NK-92 (cell line): ENCODE measurements around the gene CTIF.
"Not testable (repeated sequence)": the region's sequence is repeated elsewhere in the genome, so short reads cannot be mapped to it uniquely, and the experiment has no call there.

Experiments used
- DNase-seq: peaks from one replicate; lab custom pipeline; 2025; ENCODE audit not compliant: unreplicated experiment; lab: John Stamatoyannopoulos, UW

The CTIF gene

DNA sequence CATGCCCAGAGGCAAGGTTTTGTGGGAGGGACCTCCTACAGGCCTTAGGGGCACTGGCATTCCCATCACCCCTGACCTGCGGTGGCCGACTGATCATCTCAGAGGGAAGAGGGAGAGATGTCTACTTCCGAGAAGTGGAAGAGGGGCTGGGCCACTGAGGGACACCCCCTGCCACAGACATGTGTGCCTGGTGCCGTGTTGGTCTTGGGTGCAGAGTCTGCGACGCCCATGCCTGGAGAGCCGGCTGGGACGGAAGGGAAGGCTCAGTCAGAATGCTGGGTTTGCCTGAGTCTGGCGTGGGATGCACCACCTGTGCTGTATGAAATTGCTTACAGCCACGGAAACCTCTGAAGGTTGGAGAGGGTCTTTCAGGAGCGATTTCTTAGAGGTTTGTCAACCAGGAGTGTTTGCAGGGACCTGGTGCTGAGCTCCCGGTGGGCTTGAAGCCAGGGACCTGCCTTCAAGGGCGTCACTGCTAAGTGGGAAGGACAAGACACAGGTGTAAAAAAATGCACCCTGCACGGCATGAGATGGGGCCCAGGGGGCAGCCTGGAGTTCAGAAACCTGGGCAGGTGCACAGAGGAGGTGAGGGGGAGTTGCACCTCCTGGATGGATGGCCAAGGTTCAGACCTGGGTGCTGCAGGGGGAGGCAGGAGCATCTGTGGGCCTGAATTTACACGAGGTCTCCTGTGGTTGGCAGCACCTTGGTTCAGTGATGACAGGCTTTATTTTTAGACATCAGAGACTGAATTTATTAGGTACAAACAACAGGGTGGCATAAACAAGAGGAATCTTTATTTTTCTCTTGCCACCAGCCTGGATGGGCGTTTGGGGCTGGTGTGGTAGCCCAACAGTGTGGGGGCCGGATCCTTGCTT lies 100.3 kb downstream of the CTIF start:
- no peak for DNase-seq

DNA sequence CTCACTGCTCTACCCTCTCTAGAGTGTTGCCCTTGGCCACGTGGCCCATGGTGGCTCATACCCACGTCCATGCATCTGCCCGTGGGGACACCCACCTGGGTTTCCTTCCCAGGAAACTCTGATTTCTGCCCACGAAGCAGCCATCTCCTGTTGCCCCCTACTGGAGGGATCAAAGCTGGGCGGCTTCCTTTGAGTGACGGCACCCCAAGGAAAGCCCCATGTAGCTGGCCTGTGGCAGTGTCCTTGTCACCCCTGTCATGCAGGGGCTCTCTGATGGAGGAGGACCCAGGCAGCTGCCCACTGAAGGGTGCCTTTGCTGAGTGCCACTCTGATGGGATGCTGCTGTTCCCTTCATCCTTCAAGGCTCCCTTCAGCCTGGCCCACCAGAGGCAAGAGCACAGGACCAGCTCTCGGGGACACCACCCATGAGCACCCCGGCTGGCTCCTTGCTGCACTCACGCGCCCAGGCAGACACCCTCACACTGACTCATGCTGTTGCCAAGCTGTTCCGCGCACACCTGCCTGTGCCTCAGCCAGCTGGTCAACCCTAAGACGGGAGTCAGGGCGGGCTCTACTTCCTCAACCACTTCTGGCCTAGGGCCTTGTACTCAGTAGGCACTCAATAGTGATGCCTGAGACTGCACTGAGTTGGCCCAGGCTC lies 101.1 kb downstream of the CTIF start:
- DNase-seq, result no peak

DNA sequence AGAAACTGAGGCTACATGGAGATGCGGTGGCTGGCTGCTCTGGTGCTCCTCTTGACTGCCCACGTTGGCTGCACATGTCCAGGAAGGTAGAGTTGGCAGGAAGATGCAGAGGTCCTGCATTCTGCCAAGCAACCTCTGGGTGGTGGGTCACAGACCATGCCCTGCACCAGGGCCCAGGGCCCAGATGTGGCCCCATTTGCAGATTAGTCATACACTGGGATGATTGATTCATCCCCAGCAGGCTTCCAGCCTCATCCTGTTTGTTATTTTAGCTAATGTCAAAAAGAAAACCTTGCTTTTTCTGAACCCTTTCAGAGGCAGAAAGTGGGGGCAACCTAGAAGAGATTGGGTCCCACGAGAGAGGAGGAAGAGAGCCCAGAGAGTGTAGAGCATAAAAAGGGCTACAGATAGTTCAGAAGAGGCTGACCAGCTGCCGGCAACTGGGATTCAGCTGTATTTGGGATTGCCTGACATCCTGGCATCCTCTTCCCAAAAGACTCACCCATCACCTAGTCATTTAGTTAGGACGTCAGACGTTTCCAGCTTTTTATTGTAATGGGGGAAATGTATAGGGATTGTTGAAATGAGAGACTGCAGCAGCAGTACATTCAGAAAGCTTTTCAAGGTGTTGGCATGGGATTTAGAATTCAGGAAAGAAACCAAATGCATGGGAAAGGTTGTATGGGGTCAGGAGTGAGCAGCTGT lies 101.9 kb downstream of the CTIF start:
- no peak for DNase-seq

DNA sequence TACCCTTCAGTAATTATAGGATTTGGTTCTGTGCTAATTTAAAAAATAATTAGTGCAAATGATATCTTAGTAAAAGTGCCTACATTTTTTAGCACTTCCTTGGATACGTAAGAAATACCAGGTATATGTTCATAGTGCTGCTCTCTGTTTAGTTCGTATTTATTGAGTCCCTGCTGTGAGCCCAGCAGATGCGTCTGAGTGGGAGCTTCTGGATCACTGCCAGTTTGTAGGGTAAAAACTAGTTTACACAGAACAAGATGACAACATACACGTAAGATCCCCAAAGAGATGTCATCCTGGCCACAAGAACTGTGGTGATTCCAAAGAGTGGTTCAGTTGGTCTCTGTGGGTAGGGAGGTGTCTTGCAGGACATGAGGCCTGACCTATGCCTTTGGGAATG lies 103.2 kb downstream of the CTIF start:
- no peak for DNase-seq

DNA sequence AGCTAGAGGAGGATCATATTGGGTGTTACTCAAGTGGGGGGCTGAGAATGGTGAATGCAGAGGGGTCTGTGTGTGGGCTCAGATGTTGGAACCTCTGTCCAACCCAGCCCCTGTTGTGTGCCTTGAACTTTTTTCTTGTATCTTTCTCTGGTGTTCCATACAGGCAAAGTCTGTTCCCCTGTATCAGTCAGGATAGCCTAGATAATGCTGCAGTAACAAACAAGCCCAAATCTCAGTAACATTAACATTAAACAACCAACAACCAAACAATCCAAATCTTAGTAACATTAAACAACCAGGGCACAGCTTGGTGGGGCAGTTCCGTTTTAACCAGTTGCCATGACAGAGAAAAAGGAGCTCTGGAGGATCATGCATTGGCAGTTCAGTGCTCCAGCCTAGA lies 103.7 kb downstream of the CTIF start:
- no peak for DNase-seq

DNA sequence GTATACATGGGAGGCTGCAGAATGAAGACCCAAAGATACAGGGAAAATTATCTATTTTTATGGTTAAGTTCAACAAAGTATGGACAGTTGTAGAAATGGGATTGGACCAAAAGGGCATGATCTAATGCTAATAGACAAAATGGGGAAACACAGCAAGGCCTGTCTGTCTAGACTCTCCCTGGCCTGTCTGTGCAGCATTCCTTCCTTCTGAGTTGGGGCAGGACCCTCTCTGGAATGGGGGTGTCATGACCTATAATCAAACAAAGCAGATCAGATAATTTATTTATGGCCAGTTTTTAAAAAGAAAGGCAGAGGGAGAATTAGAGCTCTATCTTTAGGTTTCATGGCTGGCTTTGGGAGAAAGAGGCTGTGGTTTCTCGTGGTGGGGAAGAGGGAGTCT lies 104.4 kb downstream of the CTIF start:
- DNase-seq, result no peak

DNA sequence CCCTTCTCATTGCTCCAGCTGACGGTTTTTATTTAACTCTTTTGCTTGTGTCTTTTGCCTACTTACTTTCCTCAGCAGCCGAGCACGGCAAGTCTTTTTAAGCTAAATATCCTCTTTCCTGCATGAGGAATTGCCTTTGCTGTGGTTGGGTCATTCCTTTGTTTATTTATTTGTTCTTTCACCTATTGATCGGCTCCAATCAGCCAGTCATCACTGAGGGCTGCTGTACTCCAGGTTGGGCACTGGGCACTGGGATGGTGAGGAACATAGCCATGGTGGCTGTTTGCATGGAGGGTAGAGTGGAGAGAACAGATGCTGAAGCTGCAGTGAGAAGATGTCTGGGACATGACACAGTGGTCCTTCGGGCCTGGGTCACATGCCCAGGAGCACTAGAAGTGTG lies 105.2 kb downstream of the CTIF start:
- no peak for DNase-seq

DNA sequence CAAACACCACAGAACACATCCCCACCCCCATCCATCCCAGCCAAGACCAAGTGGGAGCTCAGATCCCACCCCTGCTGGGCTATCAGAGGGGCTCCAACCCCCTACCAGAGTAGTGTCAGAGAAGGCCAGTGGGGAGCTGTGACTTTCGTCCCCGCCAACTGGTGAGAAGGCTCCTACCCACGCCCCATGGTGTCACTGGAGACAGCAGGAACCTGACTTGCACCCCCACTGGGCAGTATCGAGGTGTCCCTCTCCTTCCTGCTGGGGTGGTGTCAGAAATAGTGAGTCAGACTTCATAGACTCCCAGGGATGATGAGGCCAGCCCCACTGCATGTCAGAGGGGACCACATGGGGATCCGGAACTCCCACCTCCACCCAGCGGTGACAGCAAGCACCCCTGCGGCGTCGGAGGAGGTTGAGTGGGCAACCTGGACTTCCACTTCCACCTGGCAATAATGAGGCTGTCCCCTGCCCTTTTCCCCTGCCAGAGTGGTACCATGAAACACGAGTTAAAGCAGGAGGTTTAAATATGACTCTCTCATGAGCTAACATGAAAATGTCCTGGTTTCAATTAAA lies 106.7 kb downstream of the CTIF start:
- DNase-seq, result no peak

DNA sequence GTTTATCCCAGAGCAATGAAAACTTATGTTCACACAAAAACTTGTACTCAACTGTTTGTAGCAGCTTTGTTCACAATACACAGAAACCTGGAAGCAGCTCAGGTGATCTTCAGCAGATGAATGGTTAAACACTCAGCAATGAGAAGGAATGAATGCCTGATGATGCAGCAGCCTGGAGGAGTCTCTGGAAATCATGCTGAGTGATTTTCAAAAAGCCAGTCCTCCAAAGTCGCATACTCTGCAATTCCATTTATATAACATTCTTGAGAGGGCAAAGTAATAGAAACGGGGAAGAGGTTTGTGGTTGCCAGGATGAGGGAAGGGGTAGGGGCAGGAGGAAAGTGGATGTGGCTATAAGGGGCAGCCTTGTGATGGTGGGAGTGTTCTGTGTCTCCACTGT lies 108.1 kb downstream of the CTIF start:
- DNase-seq, result no peak

DNA sequence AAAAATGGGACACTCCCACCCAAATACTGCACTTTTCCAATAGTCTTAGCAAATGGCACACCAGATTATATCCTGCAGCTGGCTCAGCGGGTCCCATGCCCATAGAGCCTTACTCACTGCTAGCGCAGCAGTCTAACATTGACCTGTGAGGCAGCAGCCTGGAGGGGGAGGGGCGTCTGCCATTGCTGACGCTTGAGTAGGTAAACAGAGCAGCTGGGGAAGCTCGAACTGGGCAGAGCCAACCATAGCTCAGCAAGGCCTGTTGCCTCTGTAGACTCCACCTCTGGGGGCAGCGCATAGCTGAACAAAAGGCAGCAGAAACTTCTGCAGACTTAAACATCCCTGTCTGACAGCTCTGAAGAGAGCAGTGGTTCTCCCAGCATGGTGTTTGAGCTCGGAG lies 110.4 kb downstream of the CTIF start:
- no peak for DNase-seq

DNA sequence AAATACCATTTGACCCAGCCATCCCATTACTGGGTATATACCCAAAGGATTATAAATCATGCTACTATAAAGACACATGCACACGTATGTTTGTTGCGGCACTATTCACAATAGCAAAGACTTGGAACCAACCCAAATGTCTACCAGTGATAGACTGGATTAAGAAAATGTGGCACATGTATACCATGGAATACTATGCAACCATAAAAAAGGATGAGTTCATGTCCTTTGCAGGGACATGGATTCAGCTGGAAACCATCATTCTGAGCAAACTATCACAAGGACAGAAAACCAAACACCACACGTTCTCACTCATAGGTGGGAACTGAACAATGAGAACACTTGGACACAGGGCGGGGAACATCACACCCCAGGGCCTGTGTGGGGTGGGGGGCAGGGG lies 115.8 kb downstream of the CTIF start:
- not testable (repeated sequence) for DNase-seq

DNA sequence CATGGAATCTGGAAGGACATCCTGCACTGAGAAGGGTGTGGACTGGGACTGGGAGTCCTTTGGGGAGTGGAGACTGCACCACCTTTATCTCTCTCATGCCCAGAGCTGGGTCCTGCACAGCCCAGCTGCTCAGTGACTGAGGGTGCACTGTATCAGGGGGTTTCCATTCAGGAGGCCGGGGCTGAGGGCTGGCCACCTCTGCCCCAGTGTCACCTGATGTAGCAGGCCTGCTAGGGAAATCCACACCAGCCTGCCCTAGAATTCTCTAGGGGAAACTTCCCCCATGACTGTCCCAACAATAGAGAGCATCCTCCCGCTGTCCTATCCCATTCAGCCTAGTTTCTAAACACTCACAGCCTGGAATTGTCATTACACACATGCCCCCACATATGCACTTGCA lies 116.7 kb downstream of the CTIF start:
- no peak for DNase-seq

DNA sequence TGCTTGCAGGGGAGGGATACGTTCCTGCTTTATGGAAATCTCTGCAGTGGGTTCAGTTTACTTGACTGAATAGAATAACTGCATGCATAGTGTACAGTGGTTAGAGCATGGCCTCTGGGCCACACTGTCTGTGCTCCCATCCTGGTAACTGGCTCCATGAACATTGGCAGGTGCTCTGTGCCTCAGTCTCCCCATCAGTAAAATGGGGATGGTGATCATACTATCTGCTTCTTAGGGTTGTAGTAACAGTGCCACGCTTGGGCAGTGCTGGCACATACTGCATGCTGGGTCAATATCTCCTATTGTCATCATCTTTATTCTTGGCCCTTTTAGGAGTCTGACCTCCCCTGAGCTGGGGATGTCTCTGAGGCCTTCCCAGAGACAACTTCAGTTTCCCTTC lies 117.3 kb downstream of the CTIF start:
- no peak for DNase-seq

DNA sequence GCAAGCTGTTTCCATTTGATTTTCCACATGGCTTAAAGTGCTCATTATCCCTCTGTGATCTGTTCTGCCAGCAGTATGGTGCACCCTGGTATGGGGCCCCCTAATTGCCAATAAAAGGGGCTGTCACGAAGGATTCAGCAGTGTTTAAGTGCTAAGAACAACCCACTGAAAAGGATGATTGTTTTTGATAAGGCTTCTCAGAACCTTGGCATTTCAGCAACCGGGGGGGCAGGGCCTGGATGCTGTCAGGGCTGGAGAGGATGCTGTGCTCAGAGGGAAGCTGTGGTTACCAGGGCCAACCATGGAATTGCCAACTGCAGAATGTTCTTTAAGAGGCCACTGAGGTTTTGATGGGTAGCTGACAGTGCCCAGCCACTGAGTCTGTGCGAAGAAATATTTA lies 117.8 kb downstream of the CTIF start:
- DNase-seq, result no peak

DNA sequence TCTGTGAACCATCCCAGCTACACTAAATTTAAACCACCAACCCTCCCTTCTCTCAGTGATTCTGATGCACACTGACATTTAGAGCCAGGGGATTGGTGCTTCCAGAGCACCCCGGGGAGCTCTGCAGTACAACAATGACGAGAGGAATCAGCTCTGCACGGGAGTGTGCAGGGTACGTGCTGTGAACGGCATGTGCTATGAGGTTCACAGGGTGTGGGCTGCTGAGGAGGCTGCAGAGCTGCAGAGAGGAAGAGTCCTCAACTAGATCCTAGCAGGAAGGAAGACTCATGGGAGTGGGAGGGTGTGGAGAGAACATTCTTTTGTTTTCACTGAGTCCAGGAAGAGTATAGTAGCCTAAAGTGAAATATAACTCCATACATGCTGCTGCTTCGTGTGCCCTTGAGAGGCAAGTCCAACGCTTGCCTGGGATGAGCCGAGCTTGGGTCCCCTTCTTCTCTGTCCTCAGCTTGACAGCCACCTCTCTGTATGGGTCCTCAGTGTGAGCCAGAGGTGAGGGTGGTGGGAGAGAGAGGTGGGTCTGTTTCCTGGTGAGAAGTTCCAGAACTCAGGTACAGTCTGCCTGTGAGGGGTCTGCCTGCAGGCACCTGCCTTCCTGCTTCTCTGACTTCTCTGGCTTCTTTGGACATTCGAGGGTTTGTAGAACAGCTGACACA lies 118.8 kb downstream of the CTIF start:
- no peak for DNase-seq

DNA sequence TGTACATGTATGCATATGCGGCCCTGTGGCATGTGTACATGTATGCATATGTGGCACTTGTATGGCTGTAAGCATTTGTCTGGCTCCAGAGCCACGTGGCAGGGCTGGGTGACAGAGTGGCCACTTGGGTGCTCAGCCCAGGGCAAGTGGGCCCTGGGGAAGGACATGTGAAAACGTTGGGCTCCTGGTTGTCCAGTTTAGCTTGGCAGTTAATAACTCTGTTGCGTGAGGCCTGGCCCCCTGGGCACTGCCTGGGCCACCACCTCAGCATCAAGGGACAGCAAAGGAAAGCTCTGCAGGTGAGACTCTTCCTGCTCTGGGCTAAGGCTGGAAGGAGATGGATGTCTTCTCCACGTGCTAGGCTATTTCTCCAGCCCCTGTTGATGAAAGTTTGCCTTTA lies 119.9 kb downstream of the CTIF start:
- no peak for DNase-seq

DNA sequence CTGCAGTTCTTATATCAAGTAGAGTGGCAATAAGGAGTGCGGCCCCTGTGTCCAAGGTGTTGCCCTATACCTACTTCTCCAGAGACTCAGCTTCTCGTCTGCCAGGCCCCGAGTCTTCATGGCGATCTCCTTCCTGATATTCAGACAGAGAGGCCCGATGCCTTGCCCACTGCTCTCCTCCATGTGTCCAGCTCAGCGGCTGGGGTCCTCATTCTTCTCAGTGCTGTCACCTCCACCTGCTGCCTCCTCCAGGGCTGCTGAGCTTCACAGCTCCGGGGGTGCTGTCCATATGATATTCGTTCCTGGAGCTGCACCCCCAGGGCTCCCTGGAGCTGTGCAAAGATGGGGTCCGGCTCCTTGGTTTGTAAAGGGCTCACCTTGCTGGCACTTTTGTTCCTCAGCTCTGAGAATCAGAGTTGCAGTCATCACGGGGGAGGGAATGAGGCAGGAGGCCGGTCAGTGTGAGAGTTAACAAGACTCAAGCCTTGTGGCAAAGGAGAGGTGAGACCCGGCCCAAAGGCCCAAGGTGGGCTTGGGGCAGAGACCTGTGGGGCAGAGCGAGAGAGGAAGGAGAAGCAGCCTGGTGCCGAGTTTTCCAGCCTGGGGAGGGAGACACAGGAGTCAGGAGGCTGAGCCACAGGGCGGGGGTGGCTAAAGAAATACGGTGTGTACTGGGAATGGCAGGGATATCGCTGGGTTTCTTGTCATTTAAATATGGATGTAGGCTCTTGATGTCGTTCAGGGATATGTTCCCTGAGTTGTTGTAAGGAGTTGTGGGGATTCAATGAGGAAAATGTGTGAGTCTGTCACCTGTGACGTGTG lies 120.6 kb downstream of the CTIF start:
- no peak for DNase-seq

DNA sequence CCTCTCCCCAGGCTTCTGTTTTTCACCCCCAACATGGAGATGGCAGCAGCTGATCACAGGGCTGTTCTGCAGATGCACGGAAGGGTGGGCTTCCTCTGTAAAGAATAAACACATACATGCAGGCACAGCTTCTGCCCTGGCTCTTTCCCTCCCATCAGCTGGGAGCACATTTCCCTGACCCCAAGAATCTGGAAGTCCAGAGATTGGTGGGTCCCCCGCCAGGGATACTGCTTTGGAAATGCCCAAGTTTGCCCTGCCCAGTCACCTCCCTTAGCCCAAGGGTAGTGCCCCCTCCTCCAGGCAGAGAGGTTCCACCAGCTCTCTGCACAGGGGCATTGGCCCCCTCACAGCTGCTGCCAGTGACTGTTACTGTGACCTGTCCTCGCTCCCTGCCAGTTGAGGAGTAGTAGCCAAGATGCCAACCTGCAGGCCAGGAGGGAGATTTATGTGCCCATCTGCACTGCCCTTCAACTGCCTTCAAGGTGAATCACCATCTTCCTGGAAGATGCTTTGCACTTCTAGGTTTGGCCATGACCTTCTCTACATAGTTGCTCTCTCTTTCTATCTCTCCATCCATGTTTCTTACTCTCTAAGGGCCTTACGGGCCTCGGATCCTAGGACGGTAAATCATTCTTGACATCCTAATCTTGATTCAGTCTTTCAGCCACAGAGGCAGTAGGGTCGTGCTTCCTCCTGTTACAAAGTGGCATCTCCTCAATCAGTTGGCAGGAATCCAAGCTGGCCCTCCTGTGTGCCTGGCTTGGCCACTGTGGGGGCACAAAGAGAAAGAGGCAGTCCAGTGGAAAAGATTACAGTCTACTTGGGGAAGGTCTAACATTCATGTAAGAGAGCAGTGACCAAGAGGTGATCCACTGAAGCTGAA lies 121.8 kb downstream of the CTIF start:
- no peak for DNase-seq

DNA sequence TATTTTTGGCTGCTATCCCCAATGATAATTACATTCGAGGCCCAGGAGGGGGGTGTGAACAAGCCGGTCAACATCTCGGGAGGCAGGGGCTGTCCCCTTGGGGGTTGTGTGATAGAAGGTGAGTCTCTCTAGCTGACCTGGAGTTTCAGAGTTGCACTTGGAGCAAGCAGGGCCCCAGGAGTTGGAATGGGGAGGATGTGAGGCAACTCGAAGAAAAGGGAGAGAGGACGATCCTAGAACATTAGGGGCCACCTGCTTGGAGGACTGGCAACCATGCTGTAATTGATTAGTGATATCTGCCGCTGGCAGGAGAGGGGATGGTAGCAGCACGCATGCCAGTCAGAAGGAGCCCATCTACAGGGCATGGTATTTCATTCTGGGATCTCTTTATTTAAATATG lies 122.6 kb downstream of the CTIF start:
- DNase-seq, result no peak
